OCI-LY1 (cell line): ENCODE data around the gene MFAP2.

Source experiments
- EZH2 ChIP-seq: fragments of 200-600 bp; sonication (generic), shearing (Covaris generic); IDR thresholded peaks from 2 replicates; pipeline ENCODE4 v1.8.0; 2017; ENCODE audit warnings: borderline replicate concordance, mixed run types, mild to moderate bottlenecking, antibody characterized with exemption, low read length, moderate library complexity, mixed read lengths
- TF ChIP-seq, protein P1 (sequence below): fragments of 200-600 bp; sonication (generic), shearing (Covaris generic); IDR thresholded peaks from 2 replicates; pipeline ENCODE4 v1.5.1; 2017; ENCODE audit warnings: mild to moderate bottlenecking, antibody characterized with exemption, low read length, moderate library complexity, mixed read lengths

DNA sequence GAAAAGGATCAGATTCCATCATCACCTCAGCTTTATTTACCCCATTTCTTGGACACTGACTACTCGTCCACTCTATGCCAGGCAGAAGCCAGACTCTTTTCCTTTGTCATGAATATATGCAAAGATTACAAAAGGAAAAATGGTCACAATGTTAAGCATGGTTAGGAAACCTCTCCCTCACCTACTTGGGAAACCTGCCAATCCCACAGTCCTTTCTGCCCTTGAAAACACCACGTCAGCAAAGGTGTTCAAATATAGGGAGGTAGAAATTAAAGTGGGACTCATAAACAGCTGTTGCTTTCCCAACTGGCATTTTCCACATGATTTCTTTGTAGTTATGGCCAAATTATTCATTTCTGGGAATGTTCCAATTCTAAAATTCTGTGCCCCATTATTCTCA, 47.5 kb upstream of the MFAP2 start:
- no peak for TF ChIP-seq EZH2
- TF ChIP-seq, protein P1, sequence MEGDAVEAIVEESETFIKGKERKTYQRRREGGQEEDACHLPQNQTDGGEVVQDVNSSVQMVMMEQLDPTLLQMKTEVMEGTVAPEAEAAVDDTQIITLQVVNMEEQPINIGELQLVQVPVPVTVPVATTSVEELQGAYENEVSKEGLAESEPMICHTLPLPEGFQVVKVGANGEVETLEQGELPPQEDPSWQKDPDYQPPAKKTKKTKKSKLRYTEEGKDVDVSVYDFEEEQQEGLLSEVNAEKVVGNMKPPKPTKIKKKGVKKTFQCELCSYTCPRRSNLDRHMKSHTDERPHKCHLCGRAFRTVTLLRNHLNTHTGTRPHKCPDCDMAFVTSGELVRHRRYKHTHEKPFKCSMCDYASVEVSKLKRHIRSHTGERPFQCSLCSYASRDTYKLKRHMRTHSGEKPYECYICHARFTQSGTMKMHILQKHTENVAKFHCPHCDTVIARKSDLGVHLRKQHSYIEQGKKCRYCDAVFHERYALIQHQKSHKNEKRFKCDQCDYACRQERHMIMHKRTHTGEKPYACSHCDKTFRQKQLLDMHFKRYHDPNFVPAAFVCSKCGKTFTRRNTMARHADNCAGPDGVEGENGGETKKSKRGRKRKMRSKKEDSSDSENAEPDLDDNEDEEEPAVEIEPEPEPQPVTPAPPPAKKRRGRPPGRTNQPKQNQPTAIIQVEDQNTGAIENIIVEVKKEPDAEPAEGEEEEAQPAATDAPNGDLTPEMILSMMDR, result no peak
